ENCODE data around the gene HOXC5.
A peak's percentile ranks its signal among the peaks of the same experiment; 100 is the strongest.

Gene HOXC5

GRCh38 chr12:54032627-54033100 is at the start of gene HOXC5:
Gene HOXC5, plus strand, starts transcription at chr12:54033050. Its CDS starts 73 bp downstream, at chr12:54033123.
- DNase-seq = peak; percentile 69

- no peak for DNase-seq
Measured at GRCh38 chr12:53983568-53983949, 49.3 kb upstream of the HOXC5 start.

- DNase-seq = no peak
Measured at GRCh38 chr12:53983950-53984572, 48.8 kb upstream of the HOXC5 start.

GRCh38 chr12:53984901-53985691 is 47.8 kb upstream of the HOXC5 start, which contains the start of gene HOXC10:
Gene HOXC10, plus strand, starts transcription at chr12:53985146. Its CDS starts 114 bp downstream, at chr12:53985260.
- DNase-seq = peak; percentile 72

GRCh38 chr12:53985692-53985993 is 47.2 kb upstream of the HOXC5 start:
- DNase-seq = no peak

- no peak for DNase-seq
Measured at GRCh38 chr12:53985994-53986685, 46.7 kb upstream of the HOXC5 start.

GRCh38 chr12:53986686-53987483 is 46.0 kb upstream of the HOXC5 start:
- DNase-seq = no peak

GRCh38 chr12:53987787-53988230 is 45.0 kb upstream of the HOXC5 start:
- no peak for DNase-seq

- no peak for DNase-seq
Measured at GRCh38 chr12:53988541-53989226, 44.2 kb upstream of the HOXC5 start.

- peak; percentile 10 for DNase-seq
Measured at GRCh38 chr12:53989227-53990113, 43.4 kb upstream of the HOXC5 start.

- no peak for DNase-seq
Measured at GRCh38 chr12:53990311-53991076, 42.4 kb upstream of the HOXC5 start.

- DNase-seq = no peak
Measured at GRCh38 chr12:53991077-53991460, 41.8 kb upstream of the HOXC5 start.

GRCh38 chr12:53992377-53992889 is 40.4 kb upstream of the HOXC5 start:
- DNase-seq = no peak

- DNase-seq = no peak
Measured at GRCh38 chr12:53993162-53994008, 39.5 kb upstream of the HOXC5 start.

GRCh38 chr12:53994009-53994263 is 38.9 kb upstream of the HOXC5 start:
- no peak for DNase-seq

GRCh38 chr12:53994264-53995001 is 38.4 kb upstream of the HOXC5 start:
- no peak for DNase-seq

GRCh38 chr12:53995002-53995377 is 37.9 kb upstream of the HOXC5 start:
- no peak for DNase-seq

- no peak for DNase-seq
Measured at GRCh38 chr12:53995378-53996239, 37.2 kb upstream of the HOXC5 start.

Measured in NCI-H2227 treated with DMSO at 0.1 percent for 48 hours (cell line).